ENCODE measurements around the gene GRHL3. TPM values are rescaled to one million over a fixed set of nuclear protein-coding genes. Genes with fewer than 3 reads are reported as not detected.

The GRHL3 gene
- total RNA-seq, 1 experiment from 2014 or later: 2.5 TPM

DNA sequence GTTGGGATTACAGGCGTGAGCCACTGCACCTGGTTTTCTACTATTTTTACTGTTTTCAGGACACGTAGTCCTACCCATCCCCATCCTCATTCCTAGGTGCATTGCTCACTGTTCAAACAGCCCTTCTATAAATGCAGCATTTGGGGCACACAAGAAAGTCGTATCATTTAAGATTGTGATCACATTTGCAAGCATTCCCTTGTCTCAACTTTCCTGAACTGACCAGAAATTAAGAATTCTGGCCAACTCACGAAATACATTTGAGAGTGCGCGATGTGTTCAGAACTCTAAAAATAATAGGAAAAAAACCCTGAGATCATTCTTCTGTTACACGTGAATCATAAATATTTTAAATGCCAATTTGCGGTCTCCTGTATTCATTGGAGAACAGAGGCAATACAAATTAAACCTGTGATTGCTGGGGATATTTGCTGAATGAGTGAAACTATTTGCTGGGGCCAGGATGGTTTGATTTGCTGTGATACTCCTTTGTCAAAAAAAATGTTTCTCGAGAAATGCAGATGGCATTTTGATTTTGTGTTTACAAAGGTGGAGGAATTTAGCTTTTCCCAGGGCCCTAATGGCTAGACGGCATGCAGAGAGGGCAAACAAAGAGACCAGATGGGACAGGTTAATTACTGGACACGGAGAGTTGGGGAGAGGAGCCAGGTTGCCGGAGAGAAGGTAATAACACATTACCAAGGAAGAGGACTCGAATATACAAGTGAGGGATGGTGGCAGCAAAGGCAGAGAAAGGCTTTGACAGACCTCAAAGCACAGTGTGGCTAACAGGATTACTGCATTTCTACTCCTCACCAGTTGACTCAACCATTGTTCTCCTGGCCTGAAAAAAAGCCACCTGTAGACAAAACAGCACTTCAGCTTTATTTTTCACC lies 56.0 kb downstream of the GRHL3 start (continued):
- TF ChIP-seq ZNF396 (CRISPR knock-in tag; IDR thresholded peaks at IDR 0.05; ENCODE audit: borderline replicate concordance): no peak
- TF ChIP-seq RORB (CRISPR knock-in tag; IDR thresholded peaks at IDR 0.05): no peak
- TF ChIP-seq IRF2 (CRISPR knock-in tag; IDR thresholded peaks at IDR 0.05; ENCODE audit: borderline replicate concordance, low read depth): no peak
- TF ChIP-seq SP1 (CRISPR knock-in tag; conservative IDR thresholded peaks at IDR 0.05): no peak
- TF ChIP-seq OVOL2 (CRISPR knock-in tag; IDR thresholded peaks at IDR 0.05; ENCODE audit: borderline replicate concordance): no peak
- TF ChIP-seq, protein P1, sequence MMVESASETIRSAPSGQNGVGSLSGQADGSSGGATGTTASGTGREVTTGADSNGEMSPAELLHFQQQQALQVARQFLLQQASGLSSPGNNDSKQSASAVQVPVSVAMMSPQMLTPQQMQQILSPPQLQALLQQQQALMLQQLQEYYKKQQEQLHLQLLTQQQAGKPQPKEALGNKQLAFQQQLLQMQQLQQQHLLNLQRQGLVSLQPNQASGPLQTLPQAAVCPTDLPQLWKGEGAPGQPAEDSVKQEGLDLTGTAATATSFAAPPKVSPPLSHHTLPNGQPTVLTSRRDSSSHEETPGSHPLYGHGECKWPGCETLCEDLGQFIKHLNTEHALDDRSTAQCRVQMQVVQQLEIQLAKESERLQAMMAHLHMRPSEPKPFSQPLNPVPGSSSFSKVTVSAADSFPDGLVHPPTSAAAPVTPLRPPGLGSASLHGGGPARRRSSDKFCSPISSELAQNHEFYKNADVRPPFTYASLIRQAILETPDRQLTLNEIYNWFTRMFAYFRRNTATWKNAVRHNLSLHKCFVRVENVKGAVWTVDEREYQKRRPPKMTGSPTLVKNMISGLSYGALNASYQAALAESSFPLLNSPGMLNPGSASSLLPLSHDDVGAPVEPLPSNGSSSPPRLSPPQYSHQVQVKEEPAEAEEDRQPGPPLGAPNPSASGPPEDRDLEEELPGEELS (CRISPR knock-in tag; IDR thresholded peaks at IDR 0.05): no peak
- TF ChIP-seq, protein P2, sequence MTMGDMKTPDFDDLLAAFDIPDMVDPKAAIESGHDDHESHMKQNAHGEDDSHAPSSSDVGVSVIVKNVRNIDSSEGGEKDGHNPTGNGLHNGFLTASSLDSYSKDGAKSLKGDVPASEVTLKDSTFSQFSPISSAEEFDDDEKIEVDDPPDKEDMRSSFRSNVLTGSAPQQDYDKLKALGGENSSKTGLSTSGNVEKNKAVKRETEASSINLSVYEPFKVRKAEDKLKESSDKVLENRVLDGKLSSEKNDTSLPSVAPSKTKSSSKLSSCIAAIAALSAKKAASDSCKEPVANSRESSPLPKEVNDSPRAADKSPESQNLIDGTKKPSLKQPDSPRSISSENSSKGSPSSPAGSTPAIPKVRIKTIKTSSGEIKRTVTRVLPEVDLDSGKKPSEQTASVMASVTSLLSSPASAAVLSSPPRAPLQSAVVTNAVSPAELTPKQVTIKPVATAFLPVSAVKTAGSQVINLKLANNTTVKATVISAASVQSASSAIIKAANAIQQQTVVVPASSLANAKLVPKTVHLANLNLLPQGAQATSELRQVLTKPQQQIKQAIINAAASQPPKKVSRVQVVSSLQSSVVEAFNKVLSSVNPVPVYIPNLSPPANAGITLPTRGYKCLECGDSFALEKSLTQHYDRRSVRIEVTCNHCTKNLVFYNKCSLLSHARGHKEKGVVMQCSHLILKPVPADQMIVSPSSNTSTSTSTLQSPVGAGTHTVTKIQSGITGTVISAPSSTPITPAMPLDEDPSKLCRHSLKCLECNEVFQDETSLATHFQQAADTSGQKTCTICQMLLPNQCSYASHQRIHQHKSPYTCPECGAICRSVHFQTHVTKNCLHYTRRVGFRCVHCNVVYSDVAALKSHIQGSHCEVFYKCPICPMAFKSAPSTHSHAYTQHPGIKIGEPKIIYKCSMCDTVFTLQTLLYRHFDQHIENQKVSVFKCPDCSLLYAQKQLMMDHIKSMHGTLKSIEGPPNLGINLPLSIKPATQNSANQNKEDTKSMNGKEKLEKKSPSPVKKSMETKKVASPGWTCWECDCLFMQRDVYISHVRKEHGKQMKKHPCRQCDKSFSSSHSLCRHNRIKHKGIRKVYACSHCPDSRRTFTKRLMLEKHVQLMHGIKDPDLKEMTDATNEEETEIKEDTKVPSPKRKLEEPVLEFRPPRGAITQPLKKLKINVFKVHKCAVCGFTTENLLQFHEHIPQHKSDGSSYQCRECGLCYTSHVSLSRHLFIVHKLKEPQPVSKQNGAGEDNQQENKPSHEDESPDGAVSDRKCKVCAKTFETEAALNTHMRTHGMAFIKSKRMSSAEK (CRISPR knock-in tag; IDR thresholded peaks at IDR 0.05; ENCODE audit: borderline replicate concordance): no peak
- TF ChIP-seq, protein P3, sequence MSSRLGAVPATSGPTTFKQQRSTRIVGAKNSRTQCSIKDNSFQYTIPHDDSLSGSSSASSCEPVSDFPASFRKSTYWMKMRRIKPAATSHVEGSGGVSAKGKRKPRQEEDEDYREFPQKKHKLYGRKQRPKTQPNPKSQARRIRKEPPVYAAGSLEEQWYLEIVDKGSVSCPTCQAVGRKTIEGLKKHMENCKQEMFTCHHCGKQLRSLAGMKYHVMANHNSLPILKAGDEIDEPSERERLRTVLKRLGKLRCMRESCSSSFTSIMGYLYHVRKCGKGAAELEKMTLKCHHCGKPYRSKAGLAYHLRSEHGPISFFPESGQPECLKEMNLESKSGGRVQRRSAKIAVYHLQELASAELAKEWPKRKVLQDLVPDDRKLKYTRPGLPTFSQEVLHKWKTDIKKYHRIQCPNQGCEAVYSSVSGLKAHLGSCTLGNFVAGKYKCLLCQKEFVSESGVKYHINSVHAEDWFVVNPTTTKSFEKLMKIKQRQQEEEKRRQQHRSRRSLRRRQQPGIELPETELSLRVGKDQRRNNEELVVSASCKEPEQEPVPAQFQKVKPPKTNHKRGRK (CRISPR knock-in tag; IDR thresholded peaks at IDR 0.05; ENCODE audit: borderline replicate concordance): no peak
- no peak for TF ChIP-seq RELA (CRISPR knock-in tag; IDR thresholded peaks at IDR 0.05; ENCODE audit: borderline replicate concordance)
- TF ChIP-seq MYBL2 (CRISPR knock-in tag; IDR thresholded peaks at IDR 0.05): no peak

DNA sequence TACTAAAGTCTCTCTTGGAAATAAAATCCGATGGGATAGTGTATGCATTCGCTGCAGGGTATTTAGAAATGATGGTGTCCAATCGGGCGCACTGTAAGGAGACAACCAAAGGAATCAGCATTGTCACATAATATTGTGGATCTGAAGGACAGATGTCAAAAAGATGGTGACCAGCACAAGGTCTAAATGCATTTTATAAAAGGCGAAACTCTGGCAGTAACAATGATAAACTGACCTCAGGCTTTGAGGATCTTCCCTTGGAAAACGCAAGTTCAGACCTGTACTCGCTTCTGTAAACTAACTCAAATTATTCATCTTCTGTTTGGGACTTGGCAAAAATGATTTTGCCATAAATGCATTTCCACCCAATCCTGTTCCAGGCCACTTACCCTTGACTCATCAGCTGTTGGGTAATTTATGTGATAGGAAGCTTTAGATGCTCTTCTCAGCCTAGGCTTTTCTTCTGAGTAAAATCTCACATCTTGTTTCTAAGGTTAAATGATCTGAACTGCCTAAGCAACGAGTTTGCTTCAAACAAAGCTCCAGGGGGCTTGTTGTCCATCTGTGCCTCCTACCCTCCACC lies 60.7 kb downstream of the GRHL3 start:
- H3K9me3 Mint-ChIP-seq: no peaks in the 10 kb centered on the region
- TF ChIP-seq, protein P1 (CRISPR knock-in tag; IDR thresholded peaks at IDR 0.05): no peak
- TF ChIP-seq ETV6 (CRISPR knock-in tag; IDR thresholded peaks at IDR 0.05): no peak
- no peak for TF ChIP-seq KAT7 (CRISPR knock-in tag; IDR thresholded peaks at IDR 0.05; ENCODE audit: borderline replicate concordance)
- TF ChIP-seq GTF2I (CRISPR knock-in tag; conservative IDR thresholded peaks at IDR 0.05): no peak
- TF ChIP-seq, protein P4, sequence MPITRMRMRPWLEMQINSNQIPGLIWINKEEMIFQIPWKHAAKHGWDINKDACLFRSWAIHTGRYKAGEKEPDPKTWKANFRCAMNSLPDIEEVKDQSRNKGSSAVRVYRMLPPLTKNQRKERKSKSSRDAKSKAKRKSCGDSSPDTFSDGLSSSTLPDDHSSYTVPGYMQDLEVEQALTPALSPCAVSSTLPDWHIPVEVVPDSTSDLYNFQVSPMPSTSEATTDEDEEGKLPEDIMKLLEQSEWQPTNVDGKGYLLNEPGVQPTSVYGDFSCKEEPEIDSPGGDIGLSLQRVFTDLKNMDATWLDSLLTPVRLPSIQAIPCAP (CRISPR knock-in tag; IDR thresholded peaks at IDR 0.05): no peak
- TF ChIP-seq, protein P5, sequence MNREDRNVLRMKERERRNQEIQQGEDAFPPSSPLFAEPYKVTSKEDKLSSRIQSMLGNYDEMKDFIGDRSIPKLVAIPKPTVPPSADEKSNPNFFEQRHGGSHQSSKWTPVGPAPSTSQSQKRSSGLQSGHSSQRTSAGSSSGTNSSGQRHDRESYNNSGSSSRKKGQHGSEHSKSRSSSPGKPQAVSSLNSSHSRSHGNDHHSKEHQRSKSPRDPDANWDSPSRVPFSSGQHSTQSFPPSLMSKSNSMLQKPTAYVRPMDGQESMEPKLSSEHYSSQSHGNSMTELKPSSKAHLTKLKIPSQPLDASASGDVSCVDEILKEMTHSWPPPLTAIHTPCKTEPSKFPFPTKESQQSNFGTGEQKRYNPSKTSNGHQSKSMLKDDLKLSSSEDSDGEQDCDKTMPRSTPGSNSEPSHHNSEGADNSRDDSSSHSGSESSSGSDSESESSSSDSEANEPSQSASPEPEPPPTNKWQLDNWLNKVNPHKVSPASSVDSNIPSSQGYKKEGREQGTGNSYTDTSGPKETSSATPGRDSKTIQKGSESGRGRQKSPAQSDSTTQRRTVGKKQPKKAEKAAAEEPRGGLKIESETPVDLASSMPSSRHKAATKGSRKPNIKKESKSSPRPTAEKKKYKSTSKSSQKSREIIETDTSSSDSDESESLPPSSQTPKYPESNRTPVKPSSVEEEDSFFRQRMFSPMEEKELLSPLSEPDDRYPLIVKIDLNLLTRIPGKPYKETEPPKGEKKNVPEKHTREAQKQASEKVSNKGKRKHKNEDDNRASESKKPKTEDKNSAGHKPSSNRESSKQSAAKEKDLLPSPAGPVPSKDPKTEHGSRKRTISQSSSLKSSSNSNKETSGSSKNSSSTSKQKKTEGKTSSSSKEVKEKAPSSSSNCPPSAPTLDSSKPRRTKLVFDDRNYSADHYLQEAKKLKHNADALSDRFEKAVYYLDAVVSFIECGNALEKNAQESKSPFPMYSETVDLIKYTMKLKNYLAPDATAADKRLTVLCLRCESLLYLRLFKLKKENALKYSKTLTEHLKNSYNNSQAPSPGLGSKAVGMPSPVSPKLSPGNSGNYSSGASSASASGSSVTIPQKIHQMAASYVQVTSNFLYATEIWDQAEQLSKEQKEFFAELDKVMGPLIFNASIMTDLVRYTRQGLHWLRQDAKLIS (CRISPR knock-in tag; IDR thresholded peaks at IDR 0.05; ENCODE audit: borderline replicate concordance): no peak
- TF ChIP-seq NFATC4 (CRISPR knock-in tag; IDR thresholded peaks at IDR 0.05): no peak
- TF ChIP-seq ZNF232 (CRISPR knock-in tag; IDR thresholded peaks at IDR 0.05): no peak
- TF ChIP-seq, protein P6, sequence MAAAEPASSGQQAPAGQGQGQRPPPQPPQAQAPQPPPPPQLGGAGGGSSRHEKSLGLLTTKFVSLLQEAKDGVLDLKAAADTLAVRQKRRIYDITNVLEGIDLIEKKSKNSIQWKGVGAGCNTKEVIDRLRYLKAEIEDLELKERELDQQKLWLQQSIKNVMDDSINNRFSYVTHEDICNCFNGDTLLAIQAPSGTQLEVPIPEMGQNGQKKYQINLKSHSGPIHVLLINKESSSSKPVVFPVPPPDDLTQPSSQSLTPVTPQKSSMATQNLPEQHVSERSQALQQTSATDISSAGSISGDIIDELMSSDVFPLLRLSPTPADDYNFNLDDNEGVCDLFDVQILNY (CRISPR knock-in tag; IDR thresholded peaks at IDR 0.05): no peak
- no peak for DNase-seq (ENCODE audit: low spot score)
- ChIA-PET POLR2A (no interaction called here), CTCF (interaction anchor here (1.2 to 1.6 kb wide), 2 partner anchors 12 to 36 kb away, joined by 3 to 4 read pairs; partner anchors contain the start of gene NIPAL3)
- no peaks in the 10 kb centered on the region for H3K27me3 Mint-ChIP-seq (ENCODE audit: low read depth)
- peaks cover 17% of the 10 kb centered on the region for H3K4me1 Mint-ChIP-seq
- ATAC-seq: no peak
- H3K4me3 Mint-ChIP-seq: no peak overlapping the region
- H3K27ac Mint-ChIP-seq: no peak overlapping the region
- peaks cover 2% of the 10 kb centered on the region; the same call in 1 of the 2 replicates for H3K36me3 Mint-ChIP-seq
